ENCODE data around the gene PRSS57.

- no peak for TF ChIP-seq CTCF (IDR thresholded peaks at IDR 0.05)
- TF ChIP-seq EZH2 (IDR thresholded peaks at IDR 0.05; ENCODE audit: borderline replicate concordance, insufficient read depth, low read depth, low read length, poor library complexity, severe bottlenecking) = no peak
Observed at GRCh38 chr19:695352-695949, at the start of gene PRSS57.

Measured in B cell (primary cell).